Heart left ventricle (tissue), 16 donors: ENCODE results near the gene GALNT2. TPM values are rescaled to one million over a fixed set of nuclear protein-coding genes. Genes with fewer than 3 reads are reported as not detected.

Source experiments
- ATAC-seq, 4 donors: fragments of 200-7000 bp; cut with Tn5 transposase; one replicate each; pipeline ENCODE4 v1.9.1; 2020 to 2022; ENCODE audit warnings: moderate library complexity in 4 of 4, mild to moderate bottlenecking in 3 of 4, moderate number of reproducible peaks in 1 of 4
- DNase-seq, 5 donors: peaks; one replicate each; pipeline ENCODE4 v3.0.0-alpha.2; 2020
- H3K27ac ChIP-seq, 12 donors: fragments of 200-600 bp; sonication (generic) in 4 of 12; one replicate each; pipeline versions ENCODE4 v1.5.0 to v1.8.0; 2016 to 2022; ENCODE audit warnings: mild to moderate bottlenecking in 2 of 12
- H3K27me3 ChIP-seq, 9 donors: fragments of 200-600 bp; sonication (generic) in 2 of 9; one replicate each; pipeline versions ENCODE4 v1.5.1 to v1.8.0; 2016 to 2022; ENCODE audit warnings: mild to moderate bottlenecking in 3 of 9
- H3K36me3 ChIP-seq, 9 donors: fragments of 200-600 bp; sonication (generic) in 2 of 9; one replicate each; pipeline versions ENCODE4 v1.5.0 to v1.8.0; 2018 to 2022; ENCODE audit warnings: mild to moderate bottlenecking in 2 of 9
- H3K4me1 ChIP-seq, 12 donors: fragments of 200-600 bp; sonication (generic) in 4 of 12; one replicate each; pipeline versions ENCODE4 v1.5.0 to v1.8.0; 2016 to 2022; ENCODE audit warnings: mild to moderate bottlenecking in 3 of 12
- H3K4me3 ChIP-seq, 12 donors: fragments of 200-600 bp; sonication (generic) in 4 of 12; one replicate each; pipeline versions ENCODE4 v1.5.0 to v1.8.0; 2017 to 2022; ENCODE audit warnings: mild to moderate bottlenecking in 9 of 12, moderate library complexity in 4 of 12
- H3K9me3 ChIP-seq, 12 donors: fragments of 200-600 bp; sonication (generic) in 4 of 12; one replicate each; pipeline versions ENCODE4 v1.5.0 to v1.8.0; 2016 to 2022; ENCODE audit warnings: mild to moderate bottlenecking in 1 of 12
- POLR2A ChIP-seq, 2 donors: fragments of 450-650 bp; IDR thresholded peaks; one replicate each; pipeline ENCODE4 v1.6.1; 2017; ENCODE audit warnings: antibody characterized with exemption in 2 of 2, mild to moderate bottlenecking in 2 of 2, moderate library complexity in 2 of 2
- WGBS, 4 donors: extraction: QIAGEN DNeasy Blood & Tissue Kit in 2 of 4; methylation state at CpG; one replicate each; pipeline versions ENCODE4 v1.1.5 to v1.1.7; 2013 to 2018; 5-methylcytosine and 5-hydroxymethylcytosine counted together
- intact Hi-C, 10 donors: fragments of 100-400 bp; cut with DNase I; formaldehyde crosslinking; loops; one replicate each; pipeline versions ENCODE4 v1.11.1 to v1.14.2; 2022
- polyA plus RNA-seq, 2 donors: library from polyadenylated mRNA; stranded (reverse); fragments of 200-250 nt; gene quantifications; one replicate each; pipeline ENCODE4 v1.2.3, GENCODE V29; 2013
- total RNA-seq, 9 donors: library from RNA; depleted of rRNA in 2 of 9; stranded (reverse); fragments of >200 nt in 2 of 9; fragmentation: NEBNext Ultra II Directional in 3 of 9; extraction: Animal tissue kit (Norgen Biotek cat#: 25700) in 3 of 9; gene quantifications; one replicate each; pipeline versions ENCODE4 v1.1.0 to v1.2.4, GENCODE V29; 2016 to 2023
- TF ChIP-seq, protein P1 (sequence below), 12 donors: fragments of 200-600 bp; sonication (generic) in 4 of 12; IDR thresholded peaks; one replicate each; pipeline versions ENCODE4 v1.5.0 to v1.8.0; 2018 to 2022; ENCODE audit warnings: antibody characterized with exemption in 12 of 12, mild to moderate bottlenecking in 5 of 12
- donor health status: ischemic (EF 13 %, LVEDD 7.1; RV severe dilation, severe dysfunction).
- donor health status: healthy with polysubstance abuse.
- donor health status: DM: no; HTN: yes; CAD: no.
- donor health status: DM: no; HTN: no; CAD: no.
- donor health status: ischemic (EF 25% LVEDD 6.9; RV normal size, moderate dysfunction).
- donor health status: ischemic (EF 25% LVEDD 5.7; RV mildly dilated, moderate dysfunction).
- donor health status: healthy.
- donor health status: DM: yes; HTN: yes; CAD: no.
- donor health status: ischemic (EF 35%, LVEDD 5.7; RV mildly dilated, moderate dysfunction).
- donor health status: nonischemic (EF 11% LVEDD 7.7; RV severe dilation, severe dysfunction).
- donor health status: DM: yes; HTN: yes; CAD: no.
- donor health status: PGD.
- donor health status: ischemic (EF 29% LVEDD 5.4; RV normal size, mild dysfunction).
- donor health status: nonischemic (EF 23%, LVEDD 6.1; RV moderate dilation, normal function).

The GALNT2 gene
- total and polyA plus RNA-seq, 11 donors, result 10.1 to 44.9 (median 31.6) TPM

DNA sequence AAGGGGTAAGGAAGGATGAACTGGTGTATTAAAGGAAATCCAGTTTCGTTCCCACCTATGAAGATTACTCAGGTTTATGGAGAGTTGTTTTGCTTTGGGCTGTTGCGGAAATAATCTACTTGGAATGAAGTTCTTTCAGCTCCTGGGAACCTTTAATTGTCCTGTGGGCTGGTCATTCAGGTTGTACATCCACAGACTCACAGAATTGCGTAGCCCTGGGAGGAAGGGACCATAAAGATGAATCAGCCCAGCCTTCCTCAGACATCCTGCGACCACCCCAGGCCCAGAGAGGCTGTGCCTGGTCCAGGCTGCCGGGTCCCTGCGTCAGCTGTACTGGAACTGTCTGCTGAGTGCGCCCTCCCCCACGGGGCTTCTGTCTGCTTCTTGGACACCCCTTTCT is 72.7 kb downstream of the GALNT2 start:
- peak overlapping the region in 3 of 12 donors; percentile 23 to 40 (median 27) for H3K27ac ChIP-seq
- no peaks in the 10 kb centered on the region for H3K36me3 ChIP-seq
- no peak for ATAC-seq
- DNase-seq, result no peak
- H3K27me3 ChIP-seq, result no peaks in the 10 kb centered on the region
- WGBS, 4 donors, result 82 to 92% (median 90%) methylated on average over 6 to 8 of the region's 8 CpGs
- TF ChIP-seq, protein P1, sequence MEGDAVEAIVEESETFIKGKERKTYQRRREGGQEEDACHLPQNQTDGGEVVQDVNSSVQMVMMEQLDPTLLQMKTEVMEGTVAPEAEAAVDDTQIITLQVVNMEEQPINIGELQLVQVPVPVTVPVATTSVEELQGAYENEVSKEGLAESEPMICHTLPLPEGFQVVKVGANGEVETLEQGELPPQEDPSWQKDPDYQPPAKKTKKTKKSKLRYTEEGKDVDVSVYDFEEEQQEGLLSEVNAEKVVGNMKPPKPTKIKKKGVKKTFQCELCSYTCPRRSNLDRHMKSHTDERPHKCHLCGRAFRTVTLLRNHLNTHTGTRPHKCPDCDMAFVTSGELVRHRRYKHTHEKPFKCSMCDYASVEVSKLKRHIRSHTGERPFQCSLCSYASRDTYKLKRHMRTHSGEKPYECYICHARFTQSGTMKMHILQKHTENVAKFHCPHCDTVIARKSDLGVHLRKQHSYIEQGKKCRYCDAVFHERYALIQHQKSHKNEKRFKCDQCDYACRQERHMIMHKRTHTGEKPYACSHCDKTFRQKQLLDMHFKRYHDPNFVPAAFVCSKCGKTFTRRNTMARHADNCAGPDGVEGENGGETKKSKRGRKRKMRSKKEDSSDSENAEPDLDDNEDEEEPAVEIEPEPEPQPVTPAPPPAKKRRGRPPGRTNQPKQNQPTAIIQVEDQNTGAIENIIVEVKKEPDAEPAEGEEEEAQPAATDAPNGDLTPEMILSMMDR (IDR thresholded peaks at IDR 0.05), result no peak
- TF ChIP-seq POLR2A (IDR thresholded peaks at IDR 0.05), result no peak
- no peaks in the 10 kb centered on the region for H3K9me3 ChIP-seq
- intact Hi-C loops, result no loop called here
- no peak overlapping the region for H3K4me3 ChIP-seq
- H3K4me1 ChIP-seq, result peaks cover 3 to 78% (median 63%) of the 10 kb centered on the region in 12 donors

DNA sequence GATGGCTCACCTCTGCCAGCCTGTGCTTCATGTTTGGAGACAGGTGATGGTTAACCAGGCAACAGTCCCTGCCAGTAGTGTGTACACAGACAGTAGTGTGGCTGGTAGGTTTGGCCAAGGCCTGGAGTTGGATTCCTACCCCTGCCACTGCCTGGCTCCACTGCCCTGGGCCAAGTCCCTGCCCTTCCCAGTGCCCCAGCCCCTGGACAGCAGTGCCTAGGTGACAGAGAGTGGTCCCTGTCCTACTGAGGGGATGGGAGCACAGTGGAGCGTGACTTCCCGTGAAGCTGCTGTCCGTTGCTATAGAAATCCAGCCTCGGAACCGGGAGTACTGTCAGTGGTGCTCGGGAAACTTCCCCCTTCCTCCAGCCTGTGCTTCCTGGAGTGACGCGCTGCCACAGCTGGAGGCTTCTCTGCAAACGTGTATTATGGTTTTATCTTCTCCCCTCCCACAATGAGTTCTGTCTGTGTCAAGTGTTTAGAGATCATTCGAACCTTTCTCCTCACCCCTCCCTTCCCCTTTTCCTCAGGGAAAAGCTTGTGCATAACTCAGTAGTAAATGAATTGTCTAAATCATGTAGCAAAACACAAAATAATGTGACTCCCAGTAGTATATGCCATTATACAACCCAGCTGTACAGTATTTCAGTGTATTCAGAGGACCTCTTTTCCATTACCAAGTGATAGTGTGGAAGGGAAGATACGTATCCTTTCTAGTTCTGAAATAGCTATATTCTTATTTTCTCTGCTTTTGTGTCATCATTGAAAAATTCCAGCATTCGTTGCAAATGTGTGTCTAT is 73.4 kb downstream of the GALNT2 start:
- DNase-seq, result peak in 4 of 5 donors; percentile 49 to 73 (median 54)
- H3K9me3 ChIP-seq, result no peaks in the 10 kb centered on the region
- WGBS, 4 donors, result 32 to 59% (median 47%) methylated on average over 12 of the region's 12 CpGs
- intact Hi-C loops, result no loop called here
- peak overlapping the region in 3 of 12 donors; percentile 23 to 40 (median 27) for H3K27ac ChIP-seq
- H3K36me3 ChIP-seq, result no peaks in the 10 kb centered on the region
- H3K4me3 ChIP-seq, result no peak overlapping the region
- peak; percentile 17 to 69 (median 35) for ATAC-seq
- no peaks in the 10 kb centered on the region for H3K27me3 ChIP-seq
- TF ChIP-seq, protein P1 (IDR thresholded peaks at IDR 0.05), result no peak
- TF ChIP-seq POLR2A (IDR thresholded peaks at IDR 0.05), result no peak
- H3K4me1 ChIP-seq, result peaks cover 3 to 84% (median 70%) of the 10 kb centered on the region in 12 donors

DNA sequence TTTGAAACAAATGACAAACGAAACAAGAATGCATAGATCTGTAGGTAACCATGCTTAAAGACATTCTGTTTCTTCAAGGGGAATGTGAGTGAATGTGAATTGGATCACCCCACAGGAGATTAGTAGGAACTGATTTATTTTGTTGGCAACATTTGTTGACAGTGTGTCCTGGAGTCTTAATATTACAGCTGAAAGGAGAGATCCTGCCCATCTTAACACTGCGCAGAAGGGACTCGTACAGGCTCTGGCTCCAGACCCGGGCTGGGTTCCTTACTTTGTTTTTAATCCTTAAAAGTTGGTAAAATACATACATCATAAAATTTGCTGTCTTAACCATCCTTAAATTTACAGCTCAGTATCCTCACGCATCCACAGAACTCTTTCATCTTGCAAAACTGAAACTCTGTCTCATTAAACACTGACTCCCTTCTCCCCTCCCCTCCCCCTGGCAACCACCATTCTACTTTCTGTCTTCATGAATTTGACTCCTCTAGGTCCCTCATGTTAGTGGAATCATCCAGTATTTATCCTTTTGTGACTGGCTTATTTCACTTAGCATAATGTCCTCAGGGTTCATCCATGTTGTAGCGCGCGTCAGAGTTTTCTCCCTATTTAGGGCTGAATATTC is 74.1 kb downstream of the GALNT2 start:
- Histone ChIP-seq H3K27ac (peak overlapping the region in 1 of 12 donors; percentile 14), H3K4me1 (peaks cover 3 to 88% (median 75%) of the 10 kb centered on the region in 12 donors)

More for the DNA sequence above, 74.1 kb downstream of the GALNT2 start:
- intact Hi-C loops, result no loop called here
- Histone ChIP-seq H3K36me3 (no peaks in the 10 kb centered on the region), H3K27me3 (no peaks in the 10 kb centered on the region), H3K9me3 (no peaks in the 10 kb centered on the region), H3K4me3 (no peak overlapping the region)
- TF ChIP-seq, protein P1 (IDR thresholded peaks at IDR 0.05), result no peak
- no peak for TF ChIP-seq POLR2A (IDR thresholded peaks at IDR 0.05)
- no peak for ATAC-seq
- no peak for DNase-seq
- WGBS, 4 donors, result 90 to 93% (median 91%) methylated on average over 8 of the region's 8 CpGs
